Measurements from ENCODE around the gene ETV5. TPM values are rescaled to one million over a fixed set of nuclear protein-coding genes. Genes with fewer than 3 reads are reported as not detected.

The ETV5 gene
- total RNA-seq, 4 donors from 2014 or later, result 1.9 to 12.2 (median 4.0) TPM; not detected in 1

- Histone ChIP-seq H3K36me3 (no peaks in the 10 kb centered on the region), H3K27ac (no peak overlapping the region), H3K9me3 (peaks cover 0 to 5% of the 10 kb centered on the region in 2 donors), H3K27me3 (no peaks in the 10 kb centered on the region), H3K4me3 (no peak overlapping the region), H3K4me1 (no peaks in the 10 kb centered on the region)
- TF ChIP-seq POLR2AphosphoS5 (IDR thresholded peaks at IDR 0.05) (no peak), POLR2A (IDR thresholded peaks at IDR 0.05) (no peak), EP300 (IDR thresholded peaks at IDR 0.05; ENCODE audit: low read depth) (no peak), CTCF (IDR thresholded peaks at IDR 0.05) (no peak)
- DNase-seq, result no peak
- in situ Hi-C loops (cut with MboI; ENCODE audit: low pct_ligation_motif_present in 1 of 4, low pct_unique_long_range_greater_than_20kb in 1 of 4, low sequenced_read_pairs in 3 of 4) (no loop called here), intact Hi-C loops (cut with DNase I; ENCODE audit: low total_unique reads) (no loop called here)
- WGBS, 2 donors (ENCODE audit: low coverage in 1 of 2), result 59 to 70% methylated on average over 3 of the region's 3 CpGs
Measured at GRCh38 chr3:186014866-186015265, 94.0 kb downstream of the ETV5 start.

- H3K27me3 ChIP-seq, result no peaks in the 10 kb centered on the region
- in situ Hi-C loops (cut with MboI; ENCODE audit: low pct_ligation_motif_present in 1 of 4, low pct_unique_long_range_greater_than_20kb in 1 of 4, low sequenced_read_pairs in 3 of 4) (no loop called here), intact Hi-C loops (cut with DNase I; ENCODE audit: low total_unique reads) (no loop called here)
- 45 to 60% methylated on average over 2 to 7 of the region's 7 CpGs for WGBS, 2 donors (ENCODE audit: low coverage in 1 of 2)
- H3K27ac ChIP-seq, result no peak overlapping the region
- no peak for TF ChIP-seq POLR2A (IDR thresholded peaks at IDR 0.05)
- no peak for TF ChIP-seq CTCF (IDR thresholded peaks at IDR 0.05)
- TF ChIP-seq EP300 (IDR thresholded peaks at IDR 0.05; ENCODE audit: low read depth), result no peak
- TF ChIP-seq POLR2AphosphoS5 (IDR thresholded peaks at IDR 0.05), result no peak
- no peak overlapping the region for H3K4me3 ChIP-seq
- no peaks in the 10 kb centered on the region for H3K36me3 ChIP-seq
- no peaks in the 10 kb centered on the region for H3K4me1 ChIP-seq
- no peak for DNase-seq
- H3K9me3 ChIP-seq, result peaks cover 0 to 5% of the 10 kb centered on the region in 2 donors
Measured at GRCh38 chr3:186013312-186013711, 95.6 kb downstream of the ETV5 start.

GRCh38 chr3:186012137-186012536, 96.8 kb downstream of the ETV5 start:
- intact Hi-C loops (cut with DNase I; ENCODE audit: low total_unique reads), result no loop called here
- Histone ChIP-seq H3K4me1 (no peaks in the 10 kb centered on the region), H3K9me3 (peaks cover 0 to 5% of the 10 kb centered on the region in 2 donors), H3K27ac (no peak overlapping the region), H3K4me3 (no peak overlapping the region), H3K36me3 (no peaks in the 10 kb centered on the region), H3K27me3 (no peaks in the 10 kb centered on the region)
- 59% methylated on average over 2 to 4 of the region's 4 CpGs for WGBS, 2 donors (ENCODE audit: low coverage in 1 of 2)
- TF ChIP-seq CTCF (IDR thresholded peaks at IDR 0.05) (no peak), POLR2AphosphoS5 (IDR thresholded peaks at IDR 0.05) (no peak), POLR2A (IDR thresholded peaks at IDR 0.05) (no peak), EP300 (IDR thresholded peaks at IDR 0.05; ENCODE audit: low read depth) (no peak)
- DNase-seq, result no peak
- in situ Hi-C loops (cut with MboI; ENCODE audit: low pct_ligation_motif_present in 1 of 4, low pct_unique_long_range_greater_than_20kb in 1 of 4, low sequenced_read_pairs in 3 of 4), result no loop called here

- no peak overlapping the region for H3K4me3 ChIP-seq
- TF ChIP-seq POLR2A (IDR thresholded peaks at IDR 0.05) (no peak), CTCF (IDR thresholded peaks at IDR 0.05) (no peak), POLR2AphosphoS5 (IDR thresholded peaks at IDR 0.05) (no peak), EP300 (IDR thresholded peaks at IDR 0.05; ENCODE audit: low read depth) (no peak)
- no peaks in the 10 kb centered on the region for H3K9me3 ChIP-seq
- in situ Hi-C loops (cut with MboI; ENCODE audit: low pct_ligation_motif_present in 1 of 4, low pct_unique_long_range_greater_than_20kb in 1 of 4, low sequenced_read_pairs in 3 of 4) (no loop called here), intact Hi-C loops (cut with DNase I; ENCODE audit: low total_unique reads) (no loop called here)
- WGBS, 2 donors (ENCODE audit: low coverage in 1 of 2), result 90 to 93% methylated on average over 7 of the region's 7 CpGs
- H3K27ac ChIP-seq, result no peak overlapping the region
- DNase-seq, result no peak
- peaks cover 6% of the 10 kb centered on the region for H3K27me3 ChIP-seq
- no peaks in the 10 kb centered on the region for H3K36me3 ChIP-seq
- no peaks in the 10 kb centered on the region for H3K4me1 ChIP-seq
Measured at GRCh38 chr3:186004671-186005070, 104.2 kb downstream of the ETV5 start.

Data from transverse colon (tissue), 4 donors.